Measurements from ENCODE around the gene GUCY1A1. TPM values are rescaled to one million over a fixed set of nuclear protein-coding genes. Genes with fewer than 3 reads are reported as not detected.

Gene GUCY1A1
- total RNA-seq, 2 experiments from 2014 or later: not detected

- no peaks in the 10 kb centered on the region for H3K36me3 Mint-ChIP-seq (ENCODE audit: low read depth)
- Histone ChIP-seq H3K4me3 (ENCODE audit: low read length) (no peak overlapping the region), H3K27me3 (ENCODE audit: control insufficient read depth in 1 of 2, insufficient read depth in 2 of 2, low read length in 2 of 2) (peaks cover 0 to 3% of the 10 kb centered on the region in 2 experiments), H3K27ac (ENCODE audit: low read depth in 1 of 2, low read length in 2 of 2) (no peak overlapping the region), H3K36me3 (ENCODE audit: insufficient read depth, low read length) (no peaks in the 10 kb centered on the region), H3K9me3 (ENCODE audit: control insufficient read depth in 1 of 2, insufficient read depth in 1 of 2, low read length in 2 of 2) (no peaks in the 10 kb centered on the region), H3K4me1 (ENCODE audit: insufficient read depth, low read length) (no peaks in the 10 kb centered on the region)
- H3K27me3 Mint-ChIP-seq: peaks cover 16% of the 10 kb centered on the region
- no peak overlapping the region for H3K4me3 Mint-ChIP-seq
- ChIA-PET CTCF (no interaction called here), POLR2A (no interaction called here)
- H3K27ac Mint-ChIP-seq: no peak overlapping the region
- ATAC-seq (ENCODE audit: poor library complexity) (no peak), DNase-seq (no peak)
- no peaks in the 10 kb centered on the region for H3K4me1 Mint-ChIP-seq (ENCODE audit: low read depth)
- H3K9me3 Mint-ChIP-seq: no peaks in the 10 kb centered on the region
- intact Hi-C loops (cut with DNase I, micrococcal nuclease): no loop called here
- no peak for TF ChIP-seq CTCF (IDR thresholded peaks at IDR 0.05)
Observed at GRCh38 chr4:155678011-155678410, 11.4 kb downstream of the GUCY1A1 start.

GRCh38 chr4:155679343-155679742 is 12.7 kb downstream of the GUCY1A1 start:
- ATAC-seq (ENCODE audit: poor library complexity): no peak
- Mint-ChIP-seq H3K9me3 (no peaks in the 10 kb centered on the region), H3K4me3 (no peak overlapping the region), H3K4me1 (ENCODE audit: low read depth) (no peaks in the 10 kb centered on the region), H3K27me3 (peaks cover 7% of the 10 kb centered on the region), H3K27ac (no peak overlapping the region), H3K36me3 (ENCODE audit: low read depth) (no peaks in the 10 kb centered on the region)
- no peak overlapping the region for H3K27ac ChIP-seq (ENCODE audit: low read depth in 1 of 2, low read length in 2 of 2)
- no peak for TF ChIP-seq CTCF (IDR thresholded peaks at IDR 0.05)
- H3K4me1 ChIP-seq (ENCODE audit: insufficient read depth, low read length): no peaks in the 10 kb centered on the region
- no peak overlapping the region for H3K4me3 ChIP-seq (ENCODE audit: low read length)
- no peaks in the 10 kb centered on the region for H3K9me3 ChIP-seq (ENCODE audit: control insufficient read depth in 1 of 2, insufficient read depth in 1 of 2, low read length in 2 of 2)
- CTCF ChIA-PET: no interaction called here
- peaks cover 0 to 3% of the 10 kb centered on the region in 2 experiments for H3K27me3 ChIP-seq (ENCODE audit: control insufficient read depth in 1 of 2, insufficient read depth in 2 of 2, low read length in 2 of 2)
- POLR2A ChIA-PET: no interaction called here
- H3K36me3 ChIP-seq (ENCODE audit: insufficient read depth, low read length): no peaks in the 10 kb centered on the region
- intact Hi-C loops (cut with DNase I, micrococcal nuclease): no loop called here
- DNase-seq: peak in 2 of 14 experiments; percentile 22 to 44

GRCh38 chr4:155681886-155682285 is 15.2 kb downstream of the GUCY1A1 start:
- no peak for TF ChIP-seq CTCF (IDR thresholded peaks at IDR 0.05)
- H3K36me3 Mint-ChIP-seq (ENCODE audit: low read depth): no peaks in the 10 kb centered on the region
- ChIA-PET POLR2A (no interaction called here), CTCF (no interaction called here)
- H3K9me3 Mint-ChIP-seq: no peaks in the 10 kb centered on the region
- ATAC-seq (ENCODE audit: poor library complexity) (no peak), DNase-seq (no peak)
- peaks cover under 1% of the 10 kb centered on the region for H3K27me3 Mint-ChIP-seq
- Histone ChIP-seq H3K4me1 (ENCODE audit: insufficient read depth, low read length) (no peaks in the 10 kb centered on the region), H3K27me3 (ENCODE audit: control insufficient read depth in 1 of 2, insufficient read depth in 2 of 2, low read length in 2 of 2) (peaks cover 0 to 3% of the 10 kb centered on the region in 2 experiments), H3K36me3 (ENCODE audit: insufficient read depth, low read length) (no peaks in the 10 kb centered on the region), H3K4me3 (ENCODE audit: low read length) (no peak overlapping the region), H3K27ac (ENCODE audit: low read depth in 1 of 2, low read length in 2 of 2) (no peak overlapping the region), H3K9me3 (ENCODE audit: control insufficient read depth in 1 of 2, insufficient read depth in 1 of 2, low read length in 2 of 2) (no peaks in the 10 kb centered on the region)
- intact Hi-C loops (cut with DNase I, micrococcal nuclease): no loop called here
- H3K4me1 Mint-ChIP-seq (ENCODE audit: low read depth): no peaks in the 10 kb centered on the region
- H3K4me3 Mint-ChIP-seq: no peak overlapping the region
- no peak overlapping the region for H3K27ac Mint-ChIP-seq

Measured in CD4-positive, alpha-beta T cell (primary cell).